Activated CD4-positive, CD25-positive, alpha-beta regulatory T cell treated with anti-CD3 and anti-CD28 coated beads, Interleukin-2, amount 50 U/mL, for 72 hours (primary cell): ENCODE measurements around the gene PSMB8.
"Not testable (repeated sequence)": the region's sequence is repeated elsewhere in the genome, so short reads cannot be mapped to it uniquely, and the experiment has no call there.

Experiments
- DNase-seq: peaks from one replicate; pipeline ENCODE4 v3.0.0; 2021

Gene PSMB8

DNA sequence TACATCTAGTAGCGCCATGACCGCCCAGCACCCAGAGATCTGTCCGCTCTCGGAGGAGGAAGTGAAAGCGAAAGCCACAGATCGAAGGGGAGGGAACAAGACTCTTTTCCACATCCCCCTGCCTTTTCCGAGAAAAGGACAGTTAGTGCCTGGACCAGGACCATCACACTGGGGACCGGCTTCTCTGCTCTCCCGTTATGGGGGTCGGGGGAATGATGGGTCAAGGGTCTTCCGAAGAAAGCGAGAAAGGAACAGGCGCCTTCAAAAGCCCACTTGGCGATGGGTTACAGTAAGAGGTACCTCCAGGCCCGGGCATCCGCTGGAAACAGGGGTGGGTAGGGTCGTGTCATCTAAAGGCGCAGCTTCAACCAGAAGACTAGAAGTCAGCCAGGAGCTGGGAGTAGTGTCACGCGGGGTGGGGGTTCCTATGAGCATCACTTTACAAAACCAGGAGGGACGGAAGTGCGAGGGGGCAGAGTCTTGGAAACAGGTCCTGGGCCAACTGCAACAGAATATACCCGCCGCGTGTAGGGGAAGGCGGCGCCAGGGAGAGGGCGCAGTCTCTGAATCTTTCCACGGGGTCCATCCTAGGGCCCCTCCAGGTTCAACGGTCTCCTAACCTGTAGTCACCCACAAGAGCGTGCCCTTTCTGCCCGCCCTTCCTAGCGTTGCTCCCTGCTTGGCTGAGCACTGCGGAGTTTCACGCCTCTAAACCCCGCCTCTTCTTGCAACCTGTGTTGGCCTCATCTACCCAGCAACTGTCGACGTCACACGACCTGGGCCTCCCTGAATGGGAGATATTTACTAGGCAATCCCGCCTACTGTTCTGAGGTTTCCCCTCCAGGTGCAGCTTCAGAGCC lies at the start of gene PSMB8:
PSMB8 (minus strand) TSS at position 69 of the 860 bp plus-strand sequence; CDS start at position 18, 51 bp downstream.
- DNase-seq, result peak; percentile 94

GRCh38 chr6:32890831-32891230 lies 47.0 kb upstream of the PSMB8 start:
- DNase-seq, result no peak

DNA sequence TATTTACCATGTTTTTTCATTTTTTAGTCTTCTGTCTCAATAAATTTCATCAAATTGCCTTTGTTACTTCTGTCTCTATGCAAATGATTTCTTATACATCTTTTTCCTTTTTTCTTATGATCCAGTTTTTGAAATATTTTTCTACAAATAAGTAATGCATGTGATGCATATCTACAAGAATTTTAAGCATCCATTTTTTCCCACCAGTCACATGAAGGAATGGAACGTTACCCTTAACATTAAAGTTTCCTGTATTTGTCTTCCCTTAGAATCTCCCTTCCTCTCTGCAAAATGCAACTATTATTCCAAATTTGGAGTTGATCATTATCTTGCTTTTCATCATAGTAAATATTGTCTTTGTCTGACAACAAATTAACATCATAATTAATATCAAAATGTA lies 45.7 kb upstream of the PSMB8 start:
- DNase-seq, result no peak

DNA sequence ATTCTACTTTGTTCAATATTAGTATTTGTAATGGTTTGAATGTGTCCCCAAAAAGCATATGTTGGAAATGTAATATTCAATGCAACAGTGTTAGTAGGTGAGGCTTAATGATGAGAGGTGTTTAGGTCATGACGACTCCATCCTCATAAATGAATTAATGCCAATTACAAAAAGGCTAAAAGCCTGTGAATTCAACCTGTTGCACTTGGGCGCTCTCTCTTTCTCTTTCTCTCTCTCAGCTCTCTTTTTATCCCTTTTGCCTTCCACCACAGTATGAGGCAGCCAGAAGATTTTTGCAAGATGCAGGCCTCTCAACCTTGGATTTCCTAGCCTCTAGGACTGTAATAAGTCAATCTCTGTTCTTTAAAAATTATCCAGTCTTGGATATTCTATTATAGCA lies 44.7 kb upstream of the PSMB8 start:
- DNase-seq, result no peak

GRCh38 chr6:32887616-32888015 lies 43.8 kb upstream of the PSMB8 start:
- DNase-seq, result no peak

GRCh38 chr6:32886681-32887383 lies 43.0 kb upstream of the PSMB8 start:
- DNase-seq, result no peak

DNA sequence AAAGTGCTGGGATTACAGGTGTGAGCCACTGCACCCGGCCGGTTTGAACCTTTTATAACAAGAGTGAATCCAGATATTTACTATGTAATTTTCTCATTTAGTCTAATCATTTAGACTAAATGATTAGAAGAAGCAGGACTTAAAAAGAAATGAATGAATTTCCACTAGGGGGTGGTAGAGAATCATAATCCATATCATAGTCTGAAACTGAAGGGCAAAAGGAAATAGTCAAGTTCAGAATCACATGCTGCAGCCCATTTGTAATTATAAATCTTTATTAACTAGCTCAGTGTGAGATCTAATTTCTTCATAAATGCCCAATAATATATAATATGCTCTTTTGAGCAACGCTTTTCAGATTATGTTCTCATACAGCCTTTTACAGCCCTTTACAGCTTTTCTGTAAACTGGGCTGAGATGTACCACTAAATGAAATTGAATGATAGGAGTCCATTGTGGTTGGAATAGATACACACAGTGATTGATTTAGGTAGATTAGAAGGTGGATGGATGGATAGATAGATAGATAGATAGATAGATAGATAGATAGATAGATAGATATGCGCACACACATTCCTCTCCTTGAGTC lies 41.9 kb upstream of the PSMB8 start:
- DNase-seq, result no peak

DNA sequence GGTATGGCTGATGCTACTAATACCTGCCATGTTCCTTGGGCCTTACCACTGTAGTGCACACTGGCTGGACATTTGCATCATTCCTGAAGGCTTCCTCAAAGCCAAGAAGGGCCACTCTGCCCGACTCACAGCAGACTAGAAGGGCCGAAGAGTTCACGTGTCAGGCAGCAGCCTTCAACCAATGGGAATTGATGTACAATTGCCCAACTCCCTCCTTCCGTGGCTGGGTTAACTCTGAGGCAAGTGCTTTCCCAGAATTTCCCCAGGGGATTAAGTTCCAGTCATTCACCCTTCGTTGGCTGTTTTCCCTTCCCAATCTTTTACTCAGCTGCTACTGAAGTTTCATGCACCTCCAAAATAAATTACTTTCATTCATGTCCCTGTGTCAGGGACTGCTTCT lies 39.9 kb upstream of the PSMB8 start:
- no peak for DNase-seq

- no peak for DNase-seq
Measured at GRCh38 chr6:32882879-32883250, 39.0 kb upstream of the PSMB8 start.

GRCh38 chr6:32880962-32881361 lies 37.1 kb upstream of the PSMB8 start:
- not testable (repeated sequence) for DNase-seq

- no peak for DNase-seq
Measured at GRCh38 chr6:32879691-32880090, 35.8 kb upstream of the PSMB8 start.

GRCh38 chr6:32876603-32877002 lies 32.8 kb upstream of the PSMB8 start:
- no peak for DNase-seq

- DNase-seq, result not testable (repeated sequence)
Measured at GRCh38 chr6:32873947-32874346, 30.1 kb upstream of the PSMB8 start.

DNA sequence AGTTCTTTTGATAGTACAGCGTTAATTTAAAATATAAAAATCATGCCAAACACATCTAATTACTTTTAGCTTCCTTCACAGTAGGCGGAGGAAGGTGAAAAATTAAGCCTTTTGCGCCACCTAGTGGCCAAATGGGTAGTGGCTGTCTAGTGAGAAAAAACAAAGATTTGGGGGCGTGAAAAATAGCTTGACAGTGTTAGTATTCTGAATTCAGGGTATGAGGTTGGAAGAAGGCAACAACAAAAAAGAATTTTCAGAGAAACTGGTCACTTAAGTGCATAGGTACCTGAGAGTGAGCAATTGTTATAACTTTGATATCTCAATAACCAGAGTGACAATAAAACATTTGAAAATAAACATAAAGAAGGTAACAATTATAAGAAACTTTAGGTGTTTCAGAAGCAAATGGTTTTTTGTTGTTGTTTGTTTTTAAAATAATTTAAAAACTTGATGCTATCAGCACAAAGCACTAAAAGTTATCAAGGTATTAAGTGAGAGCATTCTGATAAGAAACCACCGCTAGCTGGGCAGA lies 24.5 kb upstream of the PSMB8 start:
- peak; percentile 82 for DNase-seq

GRCh38 chr6:32867554-32868256 lies 23.9 kb upstream of the PSMB8 start:
- DNase-seq, result no peak

GRCh38 chr6:32867022-32867477 lies 23.2 kb upstream of the PSMB8 start:
- no peak for DNase-seq

DNA sequence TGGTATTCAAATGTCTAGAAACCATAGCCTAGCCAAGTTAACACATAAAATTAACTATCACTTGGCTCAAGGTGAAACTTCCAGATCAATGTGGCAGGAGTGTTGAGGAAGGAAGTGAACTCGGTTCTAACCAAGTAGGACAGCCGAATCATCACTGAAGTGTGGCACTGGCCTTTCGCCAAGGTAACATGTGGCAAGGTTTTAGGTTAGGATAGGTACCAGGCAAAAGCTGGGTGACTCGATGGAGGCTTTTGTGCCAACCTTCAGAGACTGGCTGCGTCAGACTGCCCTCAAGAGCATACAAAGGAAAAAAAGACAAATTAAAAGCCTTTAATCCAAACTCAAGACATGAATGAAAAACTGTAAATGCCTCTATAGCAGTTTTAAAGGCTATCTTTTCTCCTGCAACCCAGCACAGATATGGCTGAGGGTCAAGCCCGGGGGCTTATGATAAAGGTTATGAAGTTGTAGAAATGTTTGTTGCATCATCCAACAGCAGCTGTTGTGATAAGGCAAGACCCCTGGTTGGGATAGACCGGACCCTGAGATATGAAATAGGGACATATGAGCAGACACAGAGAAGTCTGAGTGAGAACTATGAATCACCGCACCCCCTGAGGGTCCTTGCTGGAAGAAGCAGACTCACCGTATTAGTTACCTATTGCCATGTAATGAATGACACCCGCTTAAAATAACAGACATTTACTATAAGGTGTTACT lies 22.0 kb upstream of the PSMB8 start:
- DNase-seq, result no peak

DNA sequence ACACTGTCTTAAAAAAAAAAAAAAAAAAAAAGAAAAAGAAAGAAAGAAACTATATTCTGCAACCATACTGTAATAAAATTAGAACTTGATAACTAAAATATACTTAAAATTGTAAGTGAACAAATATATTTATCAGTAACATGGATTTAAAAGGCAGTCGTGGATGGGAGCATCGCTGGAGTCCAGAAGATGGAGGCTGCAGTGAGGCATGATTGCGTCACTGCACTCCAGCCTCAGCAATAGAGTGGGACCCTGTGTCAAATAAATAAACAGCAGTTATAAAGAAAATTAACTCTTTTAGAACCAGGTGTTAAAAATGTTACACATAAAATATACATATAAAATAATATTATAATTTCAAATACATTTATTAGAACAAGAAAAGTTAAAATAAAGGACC lies 18.9 kb upstream of the PSMB8 start:
- no peak for DNase-seq

GRCh38 chr6:32860674-32861073 lies 16.8 kb upstream of the PSMB8 start:
- no peak for DNase-seq

DNA sequence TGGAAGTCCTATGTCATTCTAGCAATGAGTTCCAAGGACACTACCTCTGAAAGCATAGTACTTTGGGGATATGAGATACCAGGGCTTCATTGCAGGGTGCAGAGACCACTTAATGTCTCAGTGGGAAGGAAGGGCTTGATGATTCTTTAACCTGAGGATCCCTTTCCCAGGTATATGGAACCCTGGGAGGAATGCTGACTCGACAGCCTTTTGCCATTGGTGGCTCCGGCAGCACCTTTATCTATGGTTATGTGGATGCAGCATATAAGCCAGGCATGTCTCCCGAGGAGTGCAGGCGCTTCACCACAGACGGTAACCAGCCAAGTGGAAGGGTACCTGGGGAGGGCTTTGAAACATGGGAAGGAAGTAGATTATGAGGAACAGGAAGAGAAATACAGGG lies 14.3 kb upstream of the PSMB8 start:
- no peak for DNase-seq

GRCh38 chr6:32857156-32857891 lies 13.5 kb upstream of the PSMB8 start:
- DNase-seq, result no peak
